ENCODE results near the gene RAB4B.

Gene RAB4B

DNA sequence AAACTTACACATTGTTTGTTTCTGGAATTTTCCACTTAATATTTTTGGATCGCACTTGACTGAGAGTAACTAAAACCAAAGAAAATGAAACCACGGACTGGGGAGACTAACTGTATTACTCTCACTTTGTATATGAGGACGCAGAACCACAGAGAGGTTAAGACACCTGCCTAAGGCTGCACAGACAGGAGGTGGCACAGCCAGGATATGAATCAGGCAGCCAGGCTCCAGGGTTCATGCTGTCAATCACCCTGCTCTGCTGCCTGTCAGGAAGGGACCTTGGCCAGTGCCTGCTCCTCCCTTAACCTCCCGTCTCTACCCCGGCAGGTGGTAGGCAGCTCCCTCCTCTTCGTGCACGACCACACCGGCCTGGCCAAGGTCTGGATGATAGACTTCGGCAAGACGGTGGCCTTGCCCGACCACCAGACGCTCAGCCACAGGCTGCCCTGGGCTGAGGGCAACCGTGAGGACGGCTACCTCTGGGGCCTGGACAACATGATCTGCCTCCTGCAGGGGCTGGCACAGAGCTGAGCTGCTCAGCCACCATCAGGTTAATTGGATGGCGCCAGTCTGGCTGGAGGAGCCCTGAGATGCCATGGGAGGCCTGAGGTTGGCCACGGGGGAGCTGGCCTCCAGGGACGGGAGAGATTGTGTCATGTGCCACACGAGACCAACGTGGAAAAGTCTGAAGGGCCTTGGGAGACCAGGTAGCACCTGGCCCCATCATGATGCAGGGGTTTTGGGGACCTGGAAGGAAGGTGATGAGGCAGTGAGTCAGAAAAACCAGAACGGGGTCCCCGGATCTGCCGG is 38.8 kb upstream of the RAB4B start:
- TF ChIP-seq, protein P1, sequence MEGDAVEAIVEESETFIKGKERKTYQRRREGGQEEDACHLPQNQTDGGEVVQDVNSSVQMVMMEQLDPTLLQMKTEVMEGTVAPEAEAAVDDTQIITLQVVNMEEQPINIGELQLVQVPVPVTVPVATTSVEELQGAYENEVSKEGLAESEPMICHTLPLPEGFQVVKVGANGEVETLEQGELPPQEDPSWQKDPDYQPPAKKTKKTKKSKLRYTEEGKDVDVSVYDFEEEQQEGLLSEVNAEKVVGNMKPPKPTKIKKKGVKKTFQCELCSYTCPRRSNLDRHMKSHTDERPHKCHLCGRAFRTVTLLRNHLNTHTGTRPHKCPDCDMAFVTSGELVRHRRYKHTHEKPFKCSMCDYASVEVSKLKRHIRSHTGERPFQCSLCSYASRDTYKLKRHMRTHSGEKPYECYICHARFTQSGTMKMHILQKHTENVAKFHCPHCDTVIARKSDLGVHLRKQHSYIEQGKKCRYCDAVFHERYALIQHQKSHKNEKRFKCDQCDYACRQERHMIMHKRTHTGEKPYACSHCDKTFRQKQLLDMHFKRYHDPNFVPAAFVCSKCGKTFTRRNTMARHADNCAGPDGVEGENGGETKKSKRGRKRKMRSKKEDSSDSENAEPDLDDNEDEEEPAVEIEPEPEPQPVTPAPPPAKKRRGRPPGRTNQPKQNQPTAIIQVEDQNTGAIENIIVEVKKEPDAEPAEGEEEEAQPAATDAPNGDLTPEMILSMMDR (IDR thresholded peaks at IDR 0.05; ENCODE audit: insufficient read depth, low read length, missing control alignments): no peak
- ChIA-PET POLR2A (no interaction called here), CTCF (no interaction called here)
- no peak for DNase-seq (ENCODE audit: low read depth, low spot score)
- H3K4me3 ChIP-seq (ENCODE audit: low read depth, low read length): no peak overlapping the region

DNA sequence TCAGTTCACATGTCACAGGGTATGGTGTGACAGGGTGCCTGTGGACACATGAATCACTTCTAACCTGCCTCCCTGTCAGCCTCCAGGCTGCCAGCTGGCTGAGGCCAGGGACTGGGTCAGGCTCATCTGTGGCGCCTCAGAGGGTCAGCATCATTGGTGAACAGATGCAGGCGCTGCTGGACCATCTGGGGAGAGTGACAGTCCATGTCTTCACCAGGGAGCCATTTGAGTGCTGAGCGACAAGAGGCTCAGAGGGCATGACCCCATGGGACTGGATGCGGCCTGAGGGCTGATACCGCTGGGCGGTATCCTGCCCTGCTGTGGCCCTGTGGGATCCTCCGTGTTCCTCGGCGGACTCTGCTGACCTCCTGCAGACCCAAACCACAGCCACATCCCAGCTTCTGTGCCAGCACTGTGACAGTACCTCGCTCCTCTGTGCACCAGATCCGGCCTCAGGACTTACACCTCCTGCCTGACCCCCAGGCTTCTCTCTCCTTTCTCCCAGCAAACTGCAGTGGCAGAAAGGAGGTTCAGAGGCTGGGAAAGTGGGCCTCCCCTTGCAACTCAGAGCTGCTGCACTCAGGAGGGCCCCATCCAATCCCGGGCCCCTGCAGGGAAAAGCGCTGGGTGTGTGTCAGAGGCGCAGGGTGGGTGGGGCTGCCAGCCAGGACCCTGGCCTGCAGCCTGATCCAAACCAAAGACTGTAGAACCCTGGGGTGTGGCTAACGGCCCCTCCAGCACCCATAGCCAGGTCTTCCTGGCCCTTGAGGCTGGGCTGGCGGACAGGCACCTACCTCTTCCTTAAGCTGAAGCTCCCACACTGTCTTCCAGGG is 38.0 kb upstream of the RAB4B start:
- DNase-seq (ENCODE audit: low read depth, low spot score): no peak
- POLR2A ChIA-PET: no interaction called here
- no peak overlapping the region for H3K4me3 ChIP-seq (ENCODE audit: low read depth, low read length)
- CTCF ChIA-PET: no interaction called here
- TF ChIP-seq, protein P1 (IDR thresholded peaks at IDR 0.05; ENCODE audit: insufficient read depth, low read length, missing control alignments): no peak

DNA sequence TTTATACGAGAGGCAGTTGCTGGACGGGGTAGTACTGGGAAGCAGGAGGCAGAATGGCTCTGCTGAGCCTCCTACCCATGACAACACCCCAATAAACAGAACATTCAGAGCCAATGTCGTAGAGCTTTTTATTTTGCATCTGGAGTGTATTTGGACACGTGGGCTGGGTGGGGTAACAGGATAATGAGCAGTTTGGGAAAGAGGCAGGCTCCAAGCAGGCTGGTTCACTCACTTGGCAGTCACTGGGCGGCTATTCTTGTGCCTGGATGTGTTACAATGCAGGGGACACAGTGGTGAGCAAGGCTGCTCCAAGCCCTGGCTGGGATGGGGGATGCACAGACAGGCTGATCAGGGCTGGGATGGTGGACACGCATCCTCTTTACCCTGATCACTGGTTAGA is 37.3 kb upstream of the RAB4B start:
- TF ChIP-seq, protein P1 (IDR thresholded peaks at IDR 0.05; ENCODE audit: insufficient read depth, low read length, missing control alignments): no peak
- H3K4me3 ChIP-seq (ENCODE audit: low read depth, low read length): no peak overlapping the region
- no peak for DNase-seq (ENCODE audit: low read depth, low spot score)
- ChIA-PET POLR2A (no interaction called here), CTCF (no interaction called here)

DNA sequence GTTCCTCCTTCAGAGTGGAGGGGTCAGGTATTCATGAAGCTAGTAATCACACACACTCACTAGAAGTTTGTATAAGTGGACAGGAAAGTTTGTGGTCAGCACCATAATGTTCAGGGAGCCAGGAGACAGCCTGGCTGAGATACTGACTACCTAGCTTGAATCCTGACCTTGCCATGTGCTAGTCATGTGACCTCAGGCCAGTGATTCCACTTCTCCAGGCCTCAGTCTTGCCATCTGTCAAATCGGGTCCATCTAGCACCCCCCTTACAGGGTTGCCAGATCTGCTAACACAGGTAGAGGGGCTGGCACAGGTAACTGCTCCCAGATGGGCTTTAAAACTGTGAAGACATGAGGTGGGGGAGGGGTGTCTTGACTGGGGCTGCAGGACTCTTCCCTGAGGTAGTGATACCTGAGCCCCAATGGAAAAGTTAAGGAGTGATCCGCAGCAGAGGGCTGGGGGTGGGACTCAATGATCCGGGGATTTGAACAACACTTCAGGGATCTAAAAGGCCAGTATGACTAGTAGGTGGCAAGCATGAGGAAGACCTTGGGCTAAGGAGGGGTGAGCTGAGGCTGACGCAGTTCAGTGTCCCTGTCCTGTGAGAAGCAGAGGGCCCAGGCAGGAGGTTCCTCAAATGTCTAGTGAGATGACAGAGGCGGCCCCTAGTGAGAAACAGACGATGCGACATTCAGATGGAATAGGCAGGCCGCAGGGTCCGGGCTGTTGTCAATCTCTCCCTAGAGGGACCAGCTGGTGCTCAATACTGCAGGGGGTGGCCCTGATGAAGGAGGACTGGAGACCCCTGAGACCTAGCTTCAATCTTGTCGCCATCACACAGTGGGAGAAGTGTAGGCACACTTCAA is 36.3 kb upstream of the RAB4B start:
- H3K4me3 ChIP-seq (ENCODE audit: low read depth, low read length): no peak overlapping the region
- CTCF ChIA-PET: interaction anchor here (1.1 to 1.4 kb wide), 3 partner anchors 8 to 65 kb away, joined by 4 to 5 read pairs (median 4); no protein-coding TSS in a partner anchor
- DNase-seq (ENCODE audit: low read depth, low spot score): no peak
- POLR2A ChIA-PET: no interaction called here
- TF ChIP-seq, protein P1 (IDR thresholded peaks at IDR 0.05; ENCODE audit: insufficient read depth, low read length, missing control alignments): no peak

DNA sequence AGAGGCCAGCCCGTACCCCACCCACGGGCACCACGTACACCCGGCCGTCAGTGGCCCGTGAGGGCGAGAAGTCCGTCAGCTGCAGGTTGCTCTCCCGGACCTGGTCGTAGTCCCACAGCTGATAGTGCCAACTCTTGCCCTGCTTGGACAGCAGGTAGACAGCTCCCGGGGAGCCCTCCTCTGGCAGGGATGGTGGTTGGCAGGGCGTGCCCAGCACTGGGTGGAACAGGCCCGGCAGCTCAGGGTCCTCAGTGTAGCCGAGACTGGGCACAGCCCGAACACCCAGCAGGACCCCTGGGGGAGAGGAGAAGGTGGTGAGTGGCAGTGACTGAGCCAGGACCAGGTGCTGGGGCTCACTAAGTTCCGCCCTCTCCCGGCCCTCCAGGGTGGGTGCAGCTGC is 35.6 kb upstream of the RAB4B start:
- CTCF ChIA-PET: interaction anchor here (1.1 to 1.4 kb wide), 3 partner anchors 9 to 64 kb away, joined by 4 to 5 read pairs (median 4); no protein-coding TSS in a partner anchor

More for the DNA sequence above, 35.6 kb upstream of the RAB4B start:
- TF ChIP-seq, protein P1 (IDR thresholded peaks at IDR 0.05; ENCODE audit: insufficient read depth, low read length, missing control alignments): no peak
- H3K4me3 ChIP-seq (ENCODE audit: low read depth, low read length): no peak overlapping the region
- no peak for DNase-seq (ENCODE audit: low read depth, low spot score)
- POLR2A ChIA-PET: no interaction called here
